Activated CD8-positive, alpha-beta memory T cell treated with anti-CD3 and anti-CD28 coated beads, Interleukin-2, amount 50 U/mL, for 4 hours (primary cell): Measurements from ENCODE around the gene DAB2IP.

Experiments used
- DNase-seq: peaks from one replicate; pipeline ENCODE4 v3.0.0-alpha.2; 2020

Gene DAB2IP

GRCh38 chr9:121707477-121708424 lies 56.3 kb downstream of the DAB2IP start:
- DNase-seq: no peak

GRCh38 chr9:121708768-121709488 lies 57.5 kb downstream of the DAB2IP start:
- DNase-seq: no peak

GRCh38 chr9:121709798-121710197 lies 58.4 kb downstream of the DAB2IP start:
- no peak for DNase-seq

GRCh38 chr9:121711281-121711680 lies 59.8 kb downstream of the DAB2IP start:
- DNase-seq: no peak

- no peak for DNase-seq
Measured at GRCh38 chr9:121711797-121712196, 60.4 kb downstream of the DAB2IP start.

GRCh38 chr9:121713400-121714070 lies 62.1 kb downstream of the DAB2IP start:
- no peak for DNase-seq

- DNase-seq: no peak
Measured at GRCh38 chr9:121714075-121714705, 62.8 kb downstream of the DAB2IP start.

- no peak for DNase-seq
Measured at GRCh38 chr9:121714873-121715272, 63.4 kb downstream of the DAB2IP start.

- DNase-seq: no peak
Measured at GRCh38 chr9:121717141-121717991, 65.9 kb downstream of the DAB2IP start.

GRCh38 chr9:121718084-121718483 lies 66.7 kb downstream of the DAB2IP start:
- DNase-seq: no peak

GRCh38 chr9:121718501-121718900 lies 67.1 kb downstream of the DAB2IP start:
- DNase-seq: no peak

- DNase-seq: no peak
Measured at GRCh38 chr9:121720311-121721057, 69.0 kb downstream of the DAB2IP start.

- no peak for DNase-seq
Measured at GRCh38 chr9:121721058-121721350, 69.6 kb downstream of the DAB2IP start.

- DNase-seq: no peak
Measured at GRCh38 chr9:121721770-121722169, 70.3 kb downstream of the DAB2IP start.

- no peak for DNase-seq
Measured at GRCh38 chr9:121725008-121725775, 73.8 kb downstream of the DAB2IP start.

- DNase-seq: no peak
Measured at GRCh38 chr9:121727295-121728020, 76.0 kb downstream of the DAB2IP start.

GRCh38 chr9:121728916-121729315 lies 77.5 kb downstream of the DAB2IP start:
- no peak for DNase-seq

- DNase-seq: no peak
Measured at GRCh38 chr9:121729769-121730562, 78.5 kb downstream of the DAB2IP start.

GRCh38 chr9:121731090-121731489 lies 79.7 kb downstream of the DAB2IP start:
- DNase-seq: no peak
